Activated CD4-positive, alpha-beta memory T cell treated with anti-CD3 and anti-CD28 coated beads for 36 hours (primary cell): ENCODE results near the gene NEURL3. TPM values are rescaled to one million over a fixed set of nuclear protein-coding genes. Genes with fewer than 3 reads are reported as not detected.

ENCODE experiments used
- CTCF ChIA-PET: fragments of 350-600 bp; sonication (Branson Sonifier 250); formaldehyde crosslinking; loops from one replicate; lab custom pipeline; 2021; ENCODE audit warnings: antibody characterized with exemption, inconsistent platforms; lab: Charles Lee
- POLR2A ChIA-PET: fragments of 350-600 bp; sonication (Branson Sonifier 250); formaldehyde crosslinking; loops from one replicate; lab custom pipeline; 2021; ENCODE audit warnings: antibody characterized with exemption; lab: Charles Lee
- DNase-seq: peaks from one replicate; pipeline ENCODE4 v3.0.0-alpha.2; 2020
- H3K27ac Mint-ChIP-seq: one replicate; pipeline ENCODE4 v1.8.0; 2021; ENCODE audit warnings: mixed read lengths
- H3K27me3 Mint-ChIP-seq: one replicate; pipeline ENCODE4 v1.8.0; 2021; ENCODE audit warnings: mixed read lengths
- H3K36me3 Mint-ChIP-seq: one replicate; pipeline ENCODE4 v1.8.0; 2021; ENCODE audit warnings: mixed read lengths
- H3K4me1 Mint-ChIP-seq: one replicate; pipeline ENCODE4 v1.8.0; 2021; ENCODE audit warnings: low read depth, mixed read lengths
- H3K4me3 Mint-ChIP-seq: one replicate; pipeline ENCODE4 v1.8.0; 2021; ENCODE audit warnings: mild to moderate bottlenecking, mixed read lengths
- H3K9me3 Mint-ChIP-seq: one replicate; pipeline ENCODE4 v1.8.0; 2021; ENCODE audit warnings: mixed read lengths
- intact Hi-C: fragments of 100-400 bp; cut with micrococcal nuclease; formaldehyde crosslinking; loops from one replicate; pipeline ENCODE4 v1.15.1; 2023
- total RNA-seq, 2 experiments: library from RNA; stranded (reverse); gene quantifications; one replicate each; pipeline ENCODE4 v1.2.3, GENCODE V29; 2021

The NEURL3 gene
- total RNA-seq, 2 experiments from 2014 or later: 0.87 to 1.1 TPM

DNA sequence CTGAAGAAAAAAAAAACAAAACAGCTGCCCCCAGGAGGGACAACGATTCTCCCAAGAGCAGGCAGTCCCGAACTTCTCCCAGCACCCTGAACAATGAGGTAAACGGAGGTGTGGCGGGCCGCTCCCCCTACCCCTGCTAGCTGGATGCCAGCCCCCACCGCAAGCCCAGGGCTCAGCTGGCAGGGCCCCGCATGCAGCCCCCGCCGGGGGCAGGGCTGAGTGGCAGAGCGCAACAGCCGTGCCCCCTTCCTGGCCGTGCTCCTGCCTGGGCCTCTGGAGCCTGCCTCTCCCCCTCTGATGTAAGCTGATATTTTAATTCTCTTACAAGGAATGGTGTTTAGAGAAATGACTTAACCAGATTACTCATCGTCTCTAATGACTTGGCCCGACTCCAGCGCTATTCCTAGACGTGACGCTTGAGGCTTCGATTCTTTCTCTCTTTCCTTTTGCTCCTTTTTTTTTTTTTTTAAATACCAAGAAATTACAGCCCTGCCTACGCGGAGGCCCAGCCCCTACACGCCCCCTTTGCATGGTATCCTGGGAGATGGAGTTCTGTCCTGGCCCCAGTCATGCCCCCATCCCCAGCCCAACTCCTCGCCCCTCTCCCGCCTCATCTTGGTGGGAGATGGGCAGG, 26.8 kb upstream of the NEURL3 start:
- H3K27me3 Mint-ChIP-seq: no peaks in the 10 kb centered on the region
- H3K4me3 Mint-ChIP-seq: peak overlapping the region; percentile 64
- H3K36me3 Mint-ChIP-seq: peaks cover under 1% of the 10 kb centered on the region
- H3K4me1 Mint-ChIP-seq: peaks cover 80% of the 10 kb centered on the region
- intact Hi-C loops: no loop called here
- CTCF ChIA-PET: interaction anchor here (1.8 to 3.0 kb wide), 2 partner anchors 22 to 23 kb away, joined by 4 to 16 read pairs; no protein-coding TSS in a partner anchor
- peak; percentile 94 for DNase-seq
- H3K9me3 Mint-ChIP-seq: no peaks in the 10 kb centered on the region
- H3K27ac Mint-ChIP-seq: peak overlapping the region; percentile 98
- POLR2A ChIA-PET: interaction anchor here (0.8 to 10.2 kb wide), 4 partner anchors 7 to 22 kb away, joined by 3 to 240 read pairs (median 4); partner anchors contain the start of gene ARID5A

DNA sequence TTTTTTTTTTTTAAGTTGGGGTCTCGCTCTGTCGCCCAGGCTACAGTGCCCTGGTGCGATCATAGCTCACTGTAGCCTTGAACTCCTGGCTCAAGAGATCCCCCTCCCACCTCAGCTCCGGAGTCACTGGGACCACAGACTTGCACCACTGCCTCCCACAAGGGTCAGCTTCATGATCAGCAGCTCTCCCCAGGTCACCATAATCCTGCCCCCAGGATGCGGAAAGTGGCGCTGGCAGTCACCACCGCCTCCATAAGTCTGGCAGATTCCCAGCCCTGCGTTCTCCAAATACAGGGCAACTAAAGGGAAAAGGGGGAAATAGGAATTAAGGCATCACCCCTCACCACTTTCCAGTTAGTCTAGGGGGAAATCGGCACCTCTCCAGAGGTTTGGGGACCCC, 26.2 kb upstream of the NEURL3 start:
- Mint-ChIP-seq H3K9me3 (no peaks in the 10 kb centered on the region), H3K4me3 (peak overlapping the region; percentile 64), H3K4me1 (peaks cover 86% of the 10 kb centered on the region), H3K36me3 (no peaks in the 10 kb centered on the region), H3K27me3 (no peaks in the 10 kb centered on the region), H3K27ac (peak overlapping the region; percentile 98)
- ChIA-PET CTCF (interaction anchor here (1.8 to 3.0 kb wide), 3 partner anchors 23 kb away, joined by 4 to 16 read pairs (median 9); no protein-coding TSS in a partner anchor), POLR2A (interaction anchor here (0.8 to 10.2 kb wide), 2 partner anchors 7 to 8 kb away, joined by 4 to 240 read pairs; partner anchors contain the start of gene ARID5A)
- intact Hi-C loops: no loop called here
- DNase-seq: no peak

DNA sequence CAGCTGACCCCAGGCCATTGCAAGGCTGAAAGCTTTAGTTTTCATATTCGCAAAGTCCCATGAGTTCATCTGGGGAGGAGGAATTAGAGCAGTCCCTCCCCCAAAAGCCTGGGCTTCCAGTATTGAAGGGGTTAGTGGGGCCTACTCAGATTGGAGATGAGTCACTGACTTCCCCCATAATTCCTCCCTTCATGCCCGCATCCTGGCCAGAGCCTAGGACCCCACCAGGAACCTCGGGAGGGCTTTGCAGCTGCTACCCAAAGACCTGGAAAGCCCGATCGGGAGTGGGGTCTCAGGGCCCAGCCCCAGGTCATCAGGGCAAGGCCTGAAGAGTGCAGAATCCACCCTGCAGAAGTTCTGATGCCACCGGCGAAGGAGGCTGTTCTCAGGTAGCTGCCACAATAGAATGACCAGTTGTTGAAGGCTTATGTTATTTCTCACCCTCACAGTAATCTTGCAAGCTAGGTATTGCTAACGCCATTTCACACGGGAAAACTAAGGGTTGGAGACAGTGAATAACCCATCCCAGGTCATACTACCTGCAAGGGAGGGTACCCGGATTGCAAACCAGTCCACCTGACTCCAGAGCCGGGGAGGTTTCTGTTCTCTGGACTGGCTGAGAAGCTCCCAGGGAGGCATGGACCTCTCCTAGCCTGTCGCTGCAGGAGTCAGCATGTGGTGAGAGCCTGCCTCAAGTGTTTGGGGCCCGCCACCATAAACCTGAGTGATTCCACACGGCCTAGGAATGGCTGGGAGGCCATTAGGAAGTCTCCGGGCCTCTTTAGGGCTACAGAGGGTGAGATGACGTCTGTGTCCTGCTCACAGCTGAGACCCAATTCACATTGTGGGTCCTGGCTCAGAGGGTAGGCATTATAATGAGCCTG, 25.6 kb upstream of the NEURL3 start:
- ChIA-PET CTCF (interaction anchor here (1.8 to 5.5 kb wide), 3 partner anchors 8 to 24 kb away, joined by 4 to 44 read pairs (median 9); partner anchors contain the start of gene ARID5A), POLR2A (interaction anchor here (1.0 to 10.2 kb wide), 3 partner anchors 8 to 190 kb away, joined by 3 to 240 read pairs (median 3); partner anchors contain the start of gene ARID5A)
- Mint-ChIP-seq H3K27me3 (no peaks in the 10 kb centered on the region), H3K4me1 (peaks cover 88% of the 10 kb centered on the region), H3K9me3 (no peaks in the 10 kb centered on the region), H3K27ac (peak overlapping the region; percentile 98), H3K36me3 (no peaks in the 10 kb centered on the region), H3K4me3 (peak overlapping the region; percentile 64)
- peak; percentile 55 for DNase-seq
- intact Hi-C loops: no loop called here

DNA sequence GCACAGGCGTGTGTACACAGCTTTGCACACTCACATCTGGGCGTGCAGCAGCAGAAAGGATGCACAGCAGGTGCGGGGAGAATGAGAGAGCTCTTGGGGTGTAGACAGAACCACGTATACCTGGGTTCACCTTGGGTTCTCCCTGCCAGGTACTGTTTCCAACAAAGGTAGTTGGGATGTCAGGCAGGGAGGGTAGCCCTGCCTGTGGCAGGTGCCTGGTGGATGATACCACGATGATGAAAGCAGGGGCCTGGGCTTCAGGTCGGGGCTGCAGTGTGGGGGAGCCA, 24.9 kb upstream of the NEURL3 start:
- H3K4me3 Mint-ChIP-seq: peak overlapping the region; percentile 64
- intact Hi-C loops: no loop called here
- H3K27ac Mint-ChIP-seq: peak overlapping the region; percentile 98
- H3K4me1 Mint-ChIP-seq: peaks cover 88% of the 10 kb centered on the region
- CTCF ChIA-PET: interaction anchor here (1.8 to 5.5 kb wide), 3 partner anchors 8 to 25 kb away, joined by 4 to 44 read pairs (median 9); partner anchors contain the start of gene ARID5A
- H3K27me3 Mint-ChIP-seq: no peaks in the 10 kb centered on the region
- no peak for DNase-seq
- POLR2A ChIA-PET: interaction anchor here (1.0 to 10.2 kb wide), 3 partner anchors 9 to 190 kb away, joined by 3 to 240 read pairs (median 3); partner anchors contain the start of gene ARID5A
- no peaks in the 10 kb centered on the region for H3K9me3 Mint-ChIP-seq
- no peaks in the 10 kb centered on the region for H3K36me3 Mint-ChIP-seq

DNA sequence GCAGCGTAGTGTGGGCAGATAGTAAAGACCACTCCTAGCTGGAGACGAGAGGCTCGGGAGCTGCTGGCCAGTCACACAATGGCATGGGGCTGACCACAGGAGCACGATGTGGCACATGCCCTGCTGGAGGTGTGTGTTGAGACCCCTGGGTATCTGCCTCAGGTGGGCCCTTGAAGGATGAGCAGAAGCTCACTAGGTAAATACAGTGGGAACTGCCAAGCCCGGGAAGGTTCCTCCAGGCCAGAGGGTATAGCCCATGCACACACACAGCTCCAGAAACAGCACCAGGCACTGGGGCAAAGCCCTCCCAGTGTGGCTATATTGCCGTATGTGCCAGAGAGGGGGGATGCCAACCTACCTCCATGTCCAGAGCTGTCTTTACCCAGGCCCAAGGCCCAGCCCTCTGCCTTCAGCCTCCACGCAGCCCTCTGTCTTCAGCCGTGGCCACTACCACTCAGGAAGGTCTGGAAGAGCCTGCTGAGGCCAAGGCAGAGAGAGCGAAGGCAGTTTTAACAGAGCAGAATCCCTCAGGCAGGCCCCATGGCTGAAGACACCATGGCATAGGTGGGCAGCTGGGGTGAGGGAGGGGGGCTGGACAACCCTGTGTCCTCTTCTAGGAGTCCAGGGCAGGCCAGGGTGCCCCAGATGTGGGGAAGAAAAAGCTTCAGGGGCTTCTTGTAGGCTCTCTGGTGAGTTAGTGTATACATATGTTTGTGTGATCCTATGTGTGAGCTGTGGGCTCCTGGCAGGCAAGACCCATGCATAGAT, 24.4 kb upstream of the NEURL3 start:
- DNase-seq: no peak

DNA sequence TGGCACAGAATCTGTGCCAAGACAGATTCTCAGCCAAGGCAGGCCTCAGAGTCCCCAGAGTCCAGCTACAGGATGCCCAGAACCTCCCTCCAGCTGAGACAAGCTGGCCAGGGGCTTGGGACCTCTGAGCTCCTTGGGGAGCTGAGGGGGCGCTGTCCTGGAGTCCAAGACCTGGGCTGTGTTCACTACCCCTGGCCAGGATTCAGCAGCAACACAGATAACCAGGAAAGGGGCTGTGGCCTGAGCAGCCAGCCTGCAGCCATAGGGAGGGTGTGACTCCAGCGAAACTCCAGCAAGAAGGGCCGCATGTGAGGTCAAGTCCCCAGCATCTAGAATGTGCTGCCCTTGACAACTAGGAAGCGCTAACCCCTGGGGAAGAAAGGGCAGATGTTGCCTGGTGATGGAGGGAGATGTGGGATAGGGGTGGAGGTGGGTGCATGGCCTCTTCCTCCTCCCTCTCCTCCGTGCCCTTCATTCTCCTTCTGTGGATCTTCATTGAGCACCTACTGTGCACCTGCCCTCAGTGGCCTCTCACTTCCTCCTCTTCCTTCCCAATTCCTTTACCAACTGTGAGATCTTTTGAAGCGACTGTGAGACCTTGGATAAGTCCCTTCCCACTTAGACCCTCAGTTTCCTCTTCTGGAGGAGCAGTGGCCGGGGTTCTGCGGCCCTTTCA, 23.7 kb upstream of the NEURL3 start:
- H3K9me3 Mint-ChIP-seq: no peaks in the 10 kb centered on the region
- H3K27ac Mint-ChIP-seq: peak overlapping the region; percentile 98
- H3K27me3 Mint-ChIP-seq: no peaks in the 10 kb centered on the region
- peaks cover 96% of the 10 kb centered on the region for H3K4me1 Mint-ChIP-seq
- ChIA-PET CTCF (interaction anchor here (0.7 to 5.5 kb wide), 9 partner anchors 10 to 226 kb away, joined by 3 to 44 read pairs (median 4); partner anchors contain the start of gene ARID5A), POLR2A (interaction anchor here (0.7 to 10.2 kb wide), 10 partner anchors 10 to 208 kb away, joined by 3 to 240 read pairs (median 4); partner anchors contain the start of gene ARID5A)
- intact Hi-C loops: loop anchor here (1.0 to 2.0 kb wide), 2 partner anchors 7 to 372 kb away; partner anchors contain the start of gene ARID5A
- no peak for DNase-seq
- H3K4me3 Mint-ChIP-seq: peak overlapping the region; percentile 73
- no peaks in the 10 kb centered on the region for H3K36me3 Mint-ChIP-seq

More for the DNA sequence above, 24.4 kb upstream of the NEURL3 start:
- peak overlapping the region; percentile 98 for H3K27ac Mint-ChIP-seq
- ChIA-PET POLR2A (interaction anchor here (1.0 to 10.2 kb wide), 3 partner anchors 9 to 189 kb away, joined by 3 to 240 read pairs (median 3); partner anchors contain the start of gene ARID5A), CTCF (interaction anchor here (1.0 to 5.5 kb wide), 3 partner anchors 9 to 25 kb away, joined by 3 to 44 read pairs (median 9); partner anchors contain the start of gene ARID5A)
- no peaks in the 10 kb centered on the region for H3K27me3 Mint-ChIP-seq
- no peaks in the 10 kb centered on the region for H3K9me3 Mint-ChIP-seq
- H3K4me3 Mint-ChIP-seq: peak overlapping the region; percentile 73
- H3K36me3 Mint-ChIP-seq: no peaks in the 10 kb centered on the region
- intact Hi-C loops: loop anchor here (2.0 kb wide), 1 partner anchor 373 kb away; no protein-coding TSS in a partner anchor
- H3K4me1 Mint-ChIP-seq: peaks cover 94% of the 10 kb centered on the region

DNA sequence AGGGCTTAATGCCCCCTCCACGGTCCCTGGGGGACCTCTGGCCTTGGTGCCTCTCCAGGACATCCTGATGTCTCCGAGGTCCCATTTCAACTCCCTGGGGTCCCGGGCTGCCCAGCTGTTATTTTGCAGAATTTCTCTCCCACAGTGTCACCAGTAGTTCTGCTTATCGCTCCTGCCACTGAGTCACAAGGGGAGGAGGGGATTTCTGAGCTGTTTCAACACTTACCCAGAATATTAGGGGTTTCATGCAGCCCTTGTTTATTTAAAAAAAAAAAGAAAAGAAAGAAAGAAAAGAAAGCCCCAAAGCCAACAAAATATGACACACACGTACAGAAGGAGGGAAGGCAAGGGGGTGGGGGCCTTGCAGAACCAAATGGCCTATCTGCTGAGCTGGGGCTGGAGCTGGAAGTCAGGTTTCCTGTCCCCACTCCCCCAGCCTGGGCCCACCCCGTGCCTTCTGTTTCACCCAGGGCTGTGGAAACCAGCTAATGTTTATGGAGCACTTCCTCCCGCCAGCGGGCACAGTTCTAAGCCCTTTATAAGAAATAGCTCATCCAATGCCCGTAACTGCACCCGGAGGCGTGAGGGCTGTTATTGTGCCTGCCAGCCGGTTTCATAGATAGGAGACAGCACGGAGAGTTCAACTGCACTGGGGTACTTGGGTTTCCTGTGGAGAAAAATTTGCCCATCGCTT, 23.0 kb upstream of the NEURL3 start:
- H3K27me3 Mint-ChIP-seq: no peaks in the 10 kb centered on the region

DNA sequence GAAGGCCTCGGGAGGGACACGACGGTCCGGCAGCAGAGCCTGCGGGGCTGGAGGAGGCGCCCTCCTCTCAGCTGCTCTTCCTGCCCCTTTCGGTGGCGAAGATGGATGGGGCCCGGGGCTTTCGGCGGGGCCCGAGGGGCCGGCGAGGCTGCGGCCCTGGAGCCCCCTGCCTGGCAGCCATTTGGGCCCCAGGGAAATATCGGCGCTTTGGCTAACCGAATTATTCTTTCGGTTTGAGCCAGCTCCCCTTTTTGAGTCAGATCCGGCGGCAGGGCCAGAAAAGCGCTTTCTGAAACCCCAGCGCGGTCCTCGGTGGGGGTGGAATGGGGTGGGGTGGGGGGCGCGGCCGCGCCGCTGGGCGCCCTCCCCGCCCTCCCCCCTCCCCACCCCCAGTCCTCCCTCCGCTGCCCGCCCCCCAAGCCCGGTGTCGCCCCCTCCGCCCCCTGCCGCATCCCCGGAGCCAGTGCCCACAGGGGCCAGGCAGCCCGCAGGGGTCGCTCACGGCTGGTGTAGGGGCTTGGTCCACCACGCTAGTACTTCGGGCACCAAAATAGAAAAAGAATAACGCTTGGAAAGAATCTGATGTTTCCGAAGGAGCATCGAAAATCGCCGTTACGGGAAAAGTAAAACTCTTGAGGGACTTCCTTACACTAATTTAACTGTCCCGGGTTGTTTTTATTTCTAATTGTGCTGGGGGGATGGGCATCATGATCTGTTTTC, 22.3 kb upstream of the NEURL3 start:
- Mint-ChIP-seq H3K4me1 (peaks cover 96% of the 10 kb centered on the region), H3K9me3 (no peaks in the 10 kb centered on the region), H3K4me3 (peak overlapping the region; percentile 73), H3K27ac (peak overlapping the region; percentile 98), H3K27me3 (no peaks in the 10 kb centered on the region), H3K36me3 (no peaks in the 10 kb centered on the region)
- DNase-seq: peak; percentile 89
- POLR2A ChIA-PET: interaction anchor here (0.6 to 10.2 kb wide), 10 partner anchors 11 to 222 kb away, joined by 3 to 240 read pairs (median 6); partner anchors contain the start of genes ARID5A and SNRNP200
- CTCF ChIA-PET: interaction anchor here (0.7 to 5.5 kb wide), 11 partner anchors 8 to 251 kb away, joined by 3 to 44 read pairs (median 4); partner anchors contain the start of gene ARID5A
- intact Hi-C loops: loop anchor here (1.0 to 2.0 kb wide), 2 partner anchors 9 to 371 kb away; partner anchors contain the start of gene ARID5A

More for the DNA sequence above, 23.0 kb upstream of the NEURL3 start:
- Mint-ChIP-seq H3K36me3 (no peaks in the 10 kb centered on the region), H3K4me3 (peak overlapping the region; percentile 73), H3K4me1 (peaks cover 96% of the 10 kb centered on the region), H3K27ac (peak overlapping the region; percentile 98), H3K9me3 (no peaks in the 10 kb centered on the region)
- ChIA-PET POLR2A (interaction anchor here (0.7 to 10.2 kb wide), 12 partner anchors 11 to 207 kb away, joined by 3 to 240 read pairs (median 4); partner anchors contain the start of gene ARID5A), CTCF (interaction anchor here (0.7 to 5.5 kb wide), 10 partner anchors 10 to 226 kb away, joined by 3 to 44 read pairs (median 4); partner anchors contain the start of gene ARID5A)
- intact Hi-C loops: loop anchor here (1.0 to 2.0 kb wide), 2 partner anchors 8 to 371 kb away; partner anchors contain the start of gene ARID5A
- peak; percentile 93 for DNase-seq

DNA sequence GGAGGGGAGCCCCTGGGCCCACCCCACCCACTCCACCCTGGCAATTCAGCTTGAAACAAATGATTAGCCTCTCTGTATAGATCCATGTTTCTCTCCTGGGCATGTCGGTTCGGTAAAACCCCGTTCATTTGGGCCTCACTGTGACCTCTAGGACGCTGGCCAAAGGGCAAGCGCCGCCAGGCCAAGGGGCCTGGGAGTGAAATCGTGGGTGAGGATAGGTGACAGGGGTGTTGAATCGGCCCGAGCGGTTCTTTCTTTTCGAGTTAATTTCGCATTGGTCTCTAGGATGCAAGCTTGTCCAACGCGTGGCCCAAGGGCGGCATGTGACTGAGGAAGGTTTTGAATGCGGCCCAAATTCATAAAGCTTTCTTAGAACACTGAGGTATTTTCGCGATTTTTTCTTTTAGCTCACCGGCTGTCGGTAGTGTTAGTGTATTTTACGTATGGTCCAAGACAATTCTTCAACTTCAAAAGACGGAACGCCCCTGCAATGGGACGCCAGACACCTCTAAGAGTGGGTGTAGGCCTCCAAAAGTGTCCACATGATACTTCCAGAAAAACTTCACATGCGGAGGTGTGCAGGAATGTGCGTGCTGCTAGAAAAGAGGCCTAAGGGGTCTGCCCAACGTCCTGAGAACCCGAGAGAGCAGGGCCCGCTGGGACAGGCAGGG, 21.6 kb upstream of the NEURL3 start:
- POLR2A ChIA-PET: interaction anchor here (0.6 to 10.2 kb wide), 7 partner anchors 12 to 221 kb away, joined by 3 to 240 read pairs (median 7); partner anchors contain the start of genes ARID5A and SNRNP200
- H3K36me3 Mint-ChIP-seq: no peaks in the 10 kb centered on the region

More for the DNA sequence above, 21.6 kb upstream of the NEURL3 start:
- CTCF ChIA-PET: interaction anchor here (0.7 to 5.5 kb wide), 6 partner anchors 9 to 252 kb away, joined by 3 to 44 read pairs (median 5); partner anchors contain the start of gene ARID5A
- no peak for DNase-seq
- Mint-ChIP-seq H3K27me3 (no peaks in the 10 kb centered on the region), H3K9me3 (no peaks in the 10 kb centered on the region), H3K4me3 (peak overlapping the region; percentile 34), H3K27ac (peak overlapping the region; percentile 98), H3K4me1 (peaks cover 94% of the 10 kb centered on the region)
- intact Hi-C loops: no loop called here
